ENCODE results near the gene FAXC.

DNA sequence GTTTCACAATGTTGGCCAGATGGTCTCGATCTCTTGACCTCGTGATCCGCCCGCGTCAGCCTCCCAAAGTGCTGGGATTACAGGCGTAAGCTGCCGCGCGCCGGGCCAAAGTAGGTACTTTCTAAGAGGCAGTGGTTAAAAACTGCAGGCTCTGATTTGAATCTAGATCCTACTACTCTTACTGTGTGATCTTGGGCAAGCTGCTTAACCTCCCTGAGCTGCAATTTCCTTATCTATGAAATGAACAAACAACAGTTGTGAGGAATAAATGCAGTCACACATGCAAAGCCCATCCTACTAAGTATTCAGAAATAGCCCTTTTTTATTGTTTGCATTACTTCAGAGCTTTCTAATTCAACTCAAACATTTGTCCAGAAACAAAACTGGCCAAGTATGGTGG, 2.9 kb downstream of the FAXC start:
- no peak for TF ChIP-seq POLR2A (IDR thresholded peaks at IDR 0.05; ENCODE audit: low read depth)
- TF ChIP-seq, protein P1, sequence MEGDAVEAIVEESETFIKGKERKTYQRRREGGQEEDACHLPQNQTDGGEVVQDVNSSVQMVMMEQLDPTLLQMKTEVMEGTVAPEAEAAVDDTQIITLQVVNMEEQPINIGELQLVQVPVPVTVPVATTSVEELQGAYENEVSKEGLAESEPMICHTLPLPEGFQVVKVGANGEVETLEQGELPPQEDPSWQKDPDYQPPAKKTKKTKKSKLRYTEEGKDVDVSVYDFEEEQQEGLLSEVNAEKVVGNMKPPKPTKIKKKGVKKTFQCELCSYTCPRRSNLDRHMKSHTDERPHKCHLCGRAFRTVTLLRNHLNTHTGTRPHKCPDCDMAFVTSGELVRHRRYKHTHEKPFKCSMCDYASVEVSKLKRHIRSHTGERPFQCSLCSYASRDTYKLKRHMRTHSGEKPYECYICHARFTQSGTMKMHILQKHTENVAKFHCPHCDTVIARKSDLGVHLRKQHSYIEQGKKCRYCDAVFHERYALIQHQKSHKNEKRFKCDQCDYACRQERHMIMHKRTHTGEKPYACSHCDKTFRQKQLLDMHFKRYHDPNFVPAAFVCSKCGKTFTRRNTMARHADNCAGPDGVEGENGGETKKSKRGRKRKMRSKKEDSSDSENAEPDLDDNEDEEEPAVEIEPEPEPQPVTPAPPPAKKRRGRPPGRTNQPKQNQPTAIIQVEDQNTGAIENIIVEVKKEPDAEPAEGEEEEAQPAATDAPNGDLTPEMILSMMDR (IDR thresholded peaks at IDR 0.05): no peak
- no peak for TF ChIP-seq POLR2AphosphoS5 (IDR thresholded peaks at IDR 0.05)
- no peak for TF ChIP-seq EP300 (IDR thresholded peaks at IDR 0.05)
